ENCODE results near the gene HOXC6.

Gene HOXC6

DNA sequence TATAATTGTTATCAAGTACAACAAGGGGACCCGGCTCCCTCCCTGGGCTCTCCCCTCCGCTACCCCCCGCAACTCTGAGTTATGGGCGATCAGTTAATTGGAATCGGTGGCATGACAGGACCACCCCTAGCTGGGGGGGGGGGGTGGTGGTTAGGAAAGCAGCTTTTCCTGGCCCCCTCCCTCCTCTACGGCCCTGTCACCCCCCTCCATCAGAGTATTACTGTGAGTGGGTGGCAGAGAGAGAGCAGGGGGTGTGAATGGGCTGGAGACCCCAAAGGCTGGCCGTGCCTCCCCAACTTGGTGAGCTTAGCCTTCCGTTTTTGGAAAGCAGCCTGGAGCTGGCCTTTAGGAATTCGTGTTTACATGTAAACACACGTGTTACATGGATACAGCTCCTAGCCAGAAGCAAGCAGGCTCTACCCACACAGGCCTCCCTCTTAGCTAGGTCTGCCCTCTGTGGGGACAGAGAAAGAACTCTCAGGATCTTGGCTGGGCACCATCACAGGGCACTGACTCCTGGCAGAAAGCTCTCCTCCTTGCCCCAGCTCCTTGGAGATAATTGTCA, 24.3 kb downstream of the HOXC6 start:
- TF ChIP-seq ZFP30 (CRISPR knock-in tag; IDR thresholded peaks at IDR 0.05) (no peak), GLIS3 (CRISPR knock-in tag; IDR thresholded peaks at IDR 0.05) (no peak), TOX (CRISPR knock-in tag; IDR thresholded peaks at IDR 0.05; ENCODE audit: borderline replicate concordance) (no peak), ZNF8 (CRISPR knock-in tag; IDR thresholded peaks at IDR 0.05) (no peak), BACH2 (CRISPR knock-in tag; IDR thresholded peaks at IDR 0.05; ENCODE audit: borderline replicate concordance) (no peak), ARNTL (CRISPR knock-in tag; IDR thresholded peaks at IDR 0.05; ENCODE audit: borderline replicate concordance, low read depth) (no peak), ZFP3 (CRISPR knock-in tag; IDR thresholded peaks at IDR 0.05) (no peak), CSDC2 (CRISPR knock-in tag; IDR thresholded peaks at IDR 0.05) (no peak), PPARA (CRISPR knock-in tag; IDR thresholded peaks at IDR 0.05; ENCODE audit: borderline replicate concordance) (no peak), ZNF70 (CRISPR knock-in tag; IDR thresholded peaks at IDR 0.05) (no peak)
- TF ChIP-seq, protein P1, sequence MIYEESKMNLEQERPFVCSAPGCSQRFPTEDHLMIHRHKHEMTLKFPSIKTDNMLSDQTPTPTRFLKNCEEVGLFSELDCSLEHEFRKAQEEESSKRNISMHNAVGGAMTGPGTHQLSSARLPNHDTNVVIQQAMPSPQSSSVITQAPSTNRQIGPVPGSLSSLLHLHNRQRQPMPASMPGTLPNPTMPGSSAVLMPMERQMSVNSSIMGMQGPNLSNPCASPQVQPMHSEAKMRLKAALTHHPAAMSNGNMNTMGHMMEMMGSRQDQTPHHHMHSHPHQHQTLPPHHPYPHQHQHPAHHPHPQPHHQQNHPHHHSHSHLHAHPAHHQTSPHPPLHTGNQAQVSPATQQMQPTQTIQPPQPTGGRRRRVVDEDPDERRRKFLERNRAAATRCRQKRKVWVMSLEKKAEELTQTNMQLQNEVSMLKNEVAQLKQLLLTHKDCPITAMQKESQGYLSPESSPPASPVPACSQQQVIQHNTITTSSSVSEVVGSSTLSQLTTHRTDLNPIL (CRISPR knock-in tag; IDR thresholded peaks at IDR 0.05; ENCODE audit: low read depth): no peak
- TF ChIP-seq, protein P2, sequence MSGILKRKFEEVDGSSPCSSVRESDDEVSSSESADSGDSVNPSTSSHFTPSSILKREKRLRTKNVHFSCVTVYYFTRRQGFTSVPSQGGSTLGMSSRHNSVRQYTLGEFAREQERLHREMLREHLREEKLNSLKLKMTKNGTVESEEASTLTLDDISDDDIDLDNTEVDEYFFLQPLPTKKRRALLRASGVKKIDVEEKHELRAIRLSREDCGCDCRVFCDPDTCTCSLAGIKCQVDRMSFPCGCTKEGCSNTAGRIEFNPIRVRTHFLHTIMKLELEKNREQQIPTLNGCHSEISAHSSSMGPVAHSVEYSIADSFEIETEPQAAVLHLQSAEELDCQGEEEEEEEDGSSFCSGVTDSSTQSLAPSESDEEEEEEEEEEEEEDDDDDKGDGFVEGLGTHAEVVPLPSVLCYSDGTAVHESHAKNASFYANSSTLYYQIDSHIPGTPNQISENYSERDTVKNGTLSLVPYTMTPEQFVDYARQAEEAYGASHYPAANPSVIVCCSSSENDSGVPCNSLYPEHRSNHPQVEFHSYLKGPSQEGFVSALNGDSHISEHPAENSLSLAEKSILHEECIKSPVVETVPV (CRISPR knock-in tag; IDR thresholded peaks at IDR 0.05): no peak
- TF ChIP-seq, protein P3, sequence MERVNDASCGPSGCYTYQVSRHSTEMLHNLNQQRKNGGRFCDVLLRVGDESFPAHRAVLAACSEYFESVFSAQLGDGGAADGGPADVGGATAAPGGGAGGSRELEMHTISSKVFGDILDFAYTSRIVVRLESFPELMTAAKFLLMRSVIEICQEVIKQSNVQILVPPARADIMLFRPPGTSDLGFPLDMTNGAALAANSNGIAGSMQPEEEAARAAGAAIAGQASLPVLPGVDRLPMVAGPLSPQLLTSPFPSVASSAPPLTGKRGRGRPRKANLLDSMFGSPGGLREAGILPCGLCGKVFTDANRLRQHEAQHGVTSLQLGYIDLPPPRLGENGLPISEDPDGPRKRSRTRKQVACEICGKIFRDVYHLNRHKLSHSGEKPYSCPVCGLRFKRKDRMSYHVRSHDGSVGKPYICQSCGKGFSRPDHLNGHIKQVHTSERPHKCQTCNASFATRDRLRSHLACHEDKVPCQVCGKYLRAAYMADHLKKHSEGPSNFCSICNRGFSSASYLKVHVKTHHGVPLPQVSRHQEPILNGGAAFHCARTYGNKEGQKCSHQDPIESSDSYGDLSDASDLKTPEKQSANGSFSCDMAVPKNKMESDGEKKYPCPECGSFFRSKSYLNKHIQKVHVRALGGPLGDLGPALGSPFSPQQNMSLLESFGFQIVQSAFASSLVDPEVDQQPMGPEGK (CRISPR knock-in tag; IDR thresholded peaks at IDR 0.05; ENCODE audit: borderline replicate concordance): no peak
- TF ChIP-seq, protein P4, sequence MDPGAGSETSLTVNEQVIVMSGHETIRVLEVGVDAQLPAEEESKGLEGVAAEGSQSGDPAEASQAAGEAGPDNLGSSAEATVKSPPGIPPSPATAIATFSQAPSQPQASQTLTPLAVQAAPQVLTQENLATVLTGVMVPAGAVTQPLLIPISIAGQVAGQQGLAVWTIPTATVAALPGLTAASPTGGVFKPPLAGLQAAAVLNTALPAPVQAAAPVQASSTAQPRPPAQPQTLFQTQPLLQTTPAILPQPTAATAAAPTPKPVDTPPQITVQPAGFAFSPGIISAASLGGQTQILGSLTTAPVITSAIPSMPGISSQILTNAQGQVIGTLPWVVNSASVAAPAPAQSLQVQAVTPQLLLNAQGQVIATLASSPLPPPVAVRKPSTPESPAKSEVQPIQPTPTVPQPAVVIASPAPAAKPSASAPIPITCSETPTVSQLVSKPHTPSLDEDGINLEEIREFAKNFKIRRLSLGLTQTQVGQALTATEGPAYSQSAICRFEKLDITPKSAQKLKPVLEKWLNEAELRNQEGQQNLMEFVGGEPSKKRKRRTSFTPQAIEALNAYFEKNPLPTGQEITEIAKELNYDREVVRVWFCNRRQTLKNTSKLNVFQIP (CRISPR knock-in tag; IDR thresholded peaks at IDR 0.05; ENCODE audit: borderline replicate concordance, low read depth): no peak
- TF ChIP-seq, protein P5, sequence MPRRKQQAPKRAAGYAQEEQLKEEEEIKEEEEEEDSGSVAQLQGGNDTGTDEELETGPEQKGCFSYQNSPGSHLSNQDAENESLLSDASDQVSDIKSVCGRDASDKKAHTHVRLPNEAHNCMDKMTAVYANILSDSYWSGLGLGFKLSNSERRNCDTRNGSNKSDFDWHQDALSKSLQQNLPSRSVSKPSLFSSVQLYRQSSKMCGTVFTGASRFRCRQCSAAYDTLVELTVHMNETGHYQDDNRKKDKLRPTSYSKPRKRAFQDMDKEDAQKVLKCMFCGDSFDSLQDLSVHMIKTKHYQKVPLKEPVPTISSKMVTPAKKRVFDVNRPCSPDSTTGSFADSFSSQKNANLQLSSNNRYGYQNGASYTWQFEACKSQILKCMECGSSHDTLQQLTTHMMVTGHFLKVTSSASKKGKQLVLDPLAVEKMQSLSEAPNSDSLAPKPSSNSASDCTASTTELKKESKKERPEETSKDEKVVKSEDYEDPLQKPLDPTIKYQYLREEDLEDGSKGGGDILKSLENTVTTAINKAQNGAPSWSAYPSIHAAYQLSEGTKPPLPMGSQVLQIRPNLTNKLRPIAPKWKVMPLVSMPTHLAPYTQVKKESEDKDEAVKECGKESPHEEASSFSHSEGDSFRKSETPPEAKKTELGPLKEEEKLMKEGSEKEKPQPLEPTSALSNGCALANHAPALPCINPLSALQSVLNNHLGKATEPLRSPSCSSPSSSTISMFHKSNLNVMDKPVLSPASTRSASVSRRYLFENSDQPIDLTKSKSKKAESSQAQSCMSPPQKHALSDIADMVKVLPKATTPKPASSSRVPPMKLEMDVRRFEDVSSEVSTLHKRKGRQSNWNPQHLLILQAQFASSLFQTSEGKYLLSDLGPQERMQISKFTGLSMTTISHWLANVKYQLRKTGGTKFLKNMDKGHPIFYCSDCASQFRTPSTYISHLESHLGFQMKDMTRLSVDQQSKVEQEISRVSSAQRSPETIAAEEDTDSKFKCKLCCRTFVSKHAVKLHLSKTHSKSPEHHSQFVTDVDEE (CRISPR knock-in tag; IDR thresholded peaks at IDR 0.05): no peak

DNA sequence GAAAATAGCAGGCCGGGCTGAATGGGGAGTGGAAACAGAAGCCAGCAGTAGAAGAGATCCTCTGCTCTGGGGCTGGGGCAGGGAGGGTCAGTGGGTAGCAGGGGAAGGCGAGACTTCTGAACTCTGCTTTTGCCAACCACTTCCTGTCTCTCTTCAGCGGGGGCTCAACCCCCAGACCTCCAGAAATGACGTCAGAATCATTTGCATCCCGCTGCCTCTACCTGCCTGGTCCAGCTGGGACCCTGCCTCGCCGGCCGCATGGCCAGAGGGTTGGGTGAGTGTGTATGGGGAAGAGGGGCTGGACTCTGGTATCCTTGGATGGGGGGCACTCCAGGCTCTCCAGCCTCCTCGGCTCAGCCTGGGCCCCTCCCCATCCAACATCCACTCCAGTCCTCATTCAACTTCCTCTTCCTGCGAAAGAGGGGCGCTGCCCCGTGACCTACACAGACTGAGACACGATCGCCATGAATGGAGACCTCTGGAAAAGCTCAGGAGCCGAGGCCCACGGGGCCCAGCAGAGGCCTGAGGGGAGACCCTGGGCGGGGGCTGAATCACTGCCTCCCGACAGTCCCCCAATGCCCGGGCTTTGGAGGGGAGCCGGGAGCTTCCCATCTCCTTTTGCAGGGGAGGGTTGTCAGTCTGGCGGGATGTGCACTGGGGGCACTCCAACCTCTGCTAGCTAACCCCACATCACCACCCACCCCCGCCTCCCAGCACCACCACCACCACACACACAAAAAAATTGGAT, 24.9 kb downstream of the HOXC6 start:
- peak; percentile 70 for ATAC-seq
- TF ChIP-seq ISL1 (CRISPR knock-in tag; IDR thresholded peaks at IDR 0.05): no peak
- TF ChIP-seq ARNTL (CRISPR knock-in tag; IDR thresholded peaks at IDR 0.05; ENCODE audit: borderline replicate concordance, low read depth): no peak
- TF ChIP-seq OSR1 (CRISPR knock-in tag; IDR thresholded peaks at IDR 0.05): no peak
- TF ChIP-seq, protein P5 (CRISPR knock-in tag; IDR thresholded peaks at IDR 0.05): no peak
- no peak for TF ChIP-seq RARB (CRISPR knock-in tag; IDR thresholded peaks at IDR 0.05)
- TF ChIP-seq ZC3H10 (CRISPR knock-in tag; IDR thresholded peaks at IDR 0.05): no peak
- TF ChIP-seq, protein P3 (CRISPR knock-in tag; IDR thresholded peaks at IDR 0.05; ENCODE audit: borderline replicate concordance): no peak; the same call in 1 of the 2 replicates
- TF ChIP-seq ZFP3 (CRISPR knock-in tag; IDR thresholded peaks at IDR 0.05): peak; percentile 57; the same call in 1 of the 2 replicates
- no peak for TF ChIP-seq ZNF70 (CRISPR knock-in tag; IDR thresholded peaks at IDR 0.05)
- no peak for TF ChIP-seq PPARA (CRISPR knock-in tag; IDR thresholded peaks at IDR 0.05; ENCODE audit: borderline replicate concordance)
- TF ChIP-seq, protein P4 (CRISPR knock-in tag; IDR thresholded peaks at IDR 0.05; ENCODE audit: borderline replicate concordance, low read depth): no peak
- TF ChIP-seq ZNF8 (CRISPR knock-in tag; IDR thresholded peaks at IDR 0.05): no peak
- TF ChIP-seq TOX (CRISPR knock-in tag; IDR thresholded peaks at IDR 0.05; ENCODE audit: borderline replicate concordance): no peak

More for the DNA sequence above, 24.3 kb downstream of the HOXC6 start:
- peak; percentile 22 for ATAC-seq

Measured in SK-N-SH treated with all-trans-retinoic acid at 6 μM for 48 hours (cell line).